SU-DHL-6 (cell line): ENCODE data around the gene DUSP9.
"Not testable (repeated sequence)": the region's sequence is repeated elsewhere in the genome, so short reads cannot be mapped to it uniquely, and the experiment has no call there.

ENCODE experiments used
- EZH2phosphoT487 ChIP-seq: fragments of 200-600 bp; sonication (generic), shearing (Covaris generic); conservative IDR thresholded peaks from 2 replicates; pipeline ENCODE4 v1.6.1; 2018; ENCODE audit warnings: mild to moderate bottlenecking, antibody characterized with exemption, low read length, moderate library complexity, mixed read lengths
- TF ChIP-seq, protein P1 (sequence below): fragments of 200-600 bp; sonication (generic); IDR thresholded peaks from one replicate; pipeline ENCODE4 v1.5.1; 2017; ENCODE audit warnings: antibody characterized with exemption, mild to moderate bottlenecking, low read length, moderate library complexity; ENCODE audit not compliant: insufficient read depth, poor library complexity, severe bottlenecking

- TF ChIP-seq, protein P1, sequence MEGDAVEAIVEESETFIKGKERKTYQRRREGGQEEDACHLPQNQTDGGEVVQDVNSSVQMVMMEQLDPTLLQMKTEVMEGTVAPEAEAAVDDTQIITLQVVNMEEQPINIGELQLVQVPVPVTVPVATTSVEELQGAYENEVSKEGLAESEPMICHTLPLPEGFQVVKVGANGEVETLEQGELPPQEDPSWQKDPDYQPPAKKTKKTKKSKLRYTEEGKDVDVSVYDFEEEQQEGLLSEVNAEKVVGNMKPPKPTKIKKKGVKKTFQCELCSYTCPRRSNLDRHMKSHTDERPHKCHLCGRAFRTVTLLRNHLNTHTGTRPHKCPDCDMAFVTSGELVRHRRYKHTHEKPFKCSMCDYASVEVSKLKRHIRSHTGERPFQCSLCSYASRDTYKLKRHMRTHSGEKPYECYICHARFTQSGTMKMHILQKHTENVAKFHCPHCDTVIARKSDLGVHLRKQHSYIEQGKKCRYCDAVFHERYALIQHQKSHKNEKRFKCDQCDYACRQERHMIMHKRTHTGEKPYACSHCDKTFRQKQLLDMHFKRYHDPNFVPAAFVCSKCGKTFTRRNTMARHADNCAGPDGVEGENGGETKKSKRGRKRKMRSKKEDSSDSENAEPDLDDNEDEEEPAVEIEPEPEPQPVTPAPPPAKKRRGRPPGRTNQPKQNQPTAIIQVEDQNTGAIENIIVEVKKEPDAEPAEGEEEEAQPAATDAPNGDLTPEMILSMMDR = not testable (repeated sequence)
- TF ChIP-seq EZH2phosphoT487 = not testable (repeated sequence)
These were observed 47.3 kb downstream of the DUSP9 start for GRCh38 chrX:153694256-153694655.
